SK-N-SH treated with all-trans-retinoic acid at 6 μM for 48 hours (cell line): ENCODE data around the gene TNIK.

Experiments used
- ATAC-seq: fragments of 200-7000 bp; cut with Tn5 transposase; 3 replicates; pipeline ENCODE4 v1.9.1; 2020; ENCODE audit warnings: mild to moderate bottlenecking, moderate library complexity
- ARNTL ChIP-seq: fragments of 450-650 bp; formaldehyde crosslinking; IDR thresholded peaks from 2 replicates; pipeline ENCODE4 v1.5.0; 2020; ENCODE audit warnings: low read depth, mild to moderate bottlenecking, moderate library complexity, borderline replicate concordance
- CREB5 ChIP-seq: fragments of 250-450 bp; sonication (Bioruptor Pico); IDR thresholded peaks from 2 replicates; pipeline ENCODE4 v1.5.1; 2020; ENCODE audit warnings: low read depth, mild to moderate bottlenecking, moderate library complexity
- CSDC2 ChIP-seq: fragments of 250-450 bp; sonication (Bioruptor Pico); IDR thresholded peaks from 2 replicates; pipeline ENCODE4 v1.5.0; 2020; ENCODE audit warnings: mild to moderate bottlenecking, moderate library complexity
- CSRNP3 ChIP-seq: fragments of 250-450 bp; sonication (Bioruptor Pico); IDR thresholded peaks from 2 replicates; pipeline ENCODE4 v1.5.1; 2021; ENCODE audit warnings: mild to moderate bottlenecking, moderate library complexity
- ISL1 ChIP-seq: fragments of 250-450 bp; sonication (Bioruptor Pico); IDR thresholded peaks from 2 replicates; pipeline ENCODE4 v2.1.2; 2022; ENCODE audit warnings: mild to moderate bottlenecking, moderate library complexity
- OSR1 ChIP-seq: fragments of 250-450 bp; sonication (Bioruptor Pico); IDR thresholded peaks from 2 replicates; pipeline ENCODE4 v1.8.0; 2022; ENCODE audit warnings: moderate library complexity, mild to moderate bottlenecking, inconsistent platforms
- PATZ1 ChIP-seq: fragments of 250-450 bp; sonication (Bioruptor Pico); IDR thresholded peaks from 2 replicates; pipeline ENCODE4 v1.8.0; 2020; ENCODE audit warnings: mild to moderate bottlenecking, moderate library complexity, borderline replicate concordance
- PPARA ChIP-seq: fragments of 250-450 bp; sonication (Bioruptor Pico); IDR thresholded peaks from 2 replicates; pipeline ENCODE4 v1.5.0; 2020; ENCODE audit warnings: mild to moderate bottlenecking, borderline replicate concordance
- RARB ChIP-seq: fragments of 250-450 bp; sonication (Bioruptor Pico); IDR thresholded peaks from 2 replicates; pipeline ENCODE4 v1.8.0; 2021; ENCODE audit warnings: mild to moderate bottlenecking, moderate library complexity
- SNAI2 ChIP-seq: fragments of 250-450 bp; sonication (Bioruptor Pico); IDR thresholded peaks from 2 replicates; pipeline ENCODE4 v1.5.0; 2020; ENCODE audit warnings: mild to moderate bottlenecking, moderate library complexity
- TCF4 ChIP-seq: fragments of 250-450 bp; sonication (Bioruptor Pico); IDR thresholded peaks from 2 replicates; pipeline ENCODE4 v1.8.0; 2021; ENCODE audit warnings: mild to moderate bottlenecking, moderate library complexity, borderline replicate concordance
- TOX ChIP-seq: fragments of 250-450 bp; sonication (Bioruptor Pico); IDR thresholded peaks from 2 replicates; pipeline ENCODE4 v1.8.0; 2021; ENCODE audit warnings: mild to moderate bottlenecking, moderate library complexity, borderline replicate concordance
- TSHZ2 ChIP-seq: fragments of 250-450 bp; sonication (Bioruptor Pico); IDR thresholded peaks from 2 replicates; pipeline ENCODE4 v1.5.0; 2020; ENCODE audit warnings: mild to moderate bottlenecking, moderate library complexity
- ZFP3 ChIP-seq: fragments of 250-450 bp; sonication (Bioruptor Pico); IDR thresholded peaks from 2 replicates; pipeline ENCODE4 v1.5.0; 2020; ENCODE audit warnings: mild to moderate bottlenecking, moderate library complexity
- ZFP30 ChIP-seq: fragments of 450-650 bp; formaldehyde crosslinking; IDR thresholded peaks from 2 replicates; pipeline ENCODE4 v1.5.0; 2022; ENCODE audit warnings: mild to moderate bottlenecking, moderate library complexity
- ZNF565 ChIP-seq: fragments of 450-650 bp; formaldehyde crosslinking; conservative IDR thresholded peaks from 2 replicates; pipeline ENCODE4 v1.5.0; 2020; ENCODE audit warnings: low read depth, mild to moderate bottlenecking, moderate library complexity
- ZNF70 ChIP-seq: fragments of 450-650 bp; formaldehyde crosslinking; IDR thresholded peaks from 2 replicates; pipeline ENCODE4 v1.5.0; 2020; ENCODE audit warnings: mild to moderate bottlenecking, moderate library complexity
- ZNF8 ChIP-seq: fragments of 450-650 bp; formaldehyde crosslinking; IDR thresholded peaks from 2 replicates; pipeline ENCODE4 v1.5.0; 2020; ENCODE audit warnings: mild to moderate bottlenecking, moderate library complexity

TNIK gene

GRCh38 chr3:171315919-171316318, 144.3 kb downstream of the TNIK start:
- no peak for TF ChIP-seq ZNF70
- ATAC-seq, result no peak

GRCh38 chr3:171315101-171315500, 145.1 kb downstream of the TNIK start:
- no peak for TF ChIP-seq SNAI2 (CRISPR knock-in tag)
- TF ChIP-seq ISL1 (CRISPR knock-in tag), result no peak
- TF ChIP-seq ARNTL (CRISPR knock-in tag), result no peak
- TF ChIP-seq TOX (CRISPR knock-in tag), result no peak
- no peak for TF ChIP-seq ZNF8 (CRISPR knock-in tag)
- no peak for TF ChIP-seq RARB (CRISPR knock-in tag)
- TF ChIP-seq ZNF565 (CRISPR knock-in tag), result no peak
- no peak for TF ChIP-seq OSR1 (CRISPR knock-in tag)
- TF ChIP-seq TSHZ2 (CRISPR knock-in tag), result no peak
- no peak for TF ChIP-seq CSDC2 (CRISPR knock-in tag)
- no peak for TF ChIP-seq ZFP30 (CRISPR knock-in tag)
- TF ChIP-seq PPARA (CRISPR knock-in tag), result no peak
- no peak for TF ChIP-seq ZFP3
- TF ChIP-seq PATZ1 (CRISPR knock-in tag), result no peak
- no peak for TF ChIP-seq CREB5
- no peak for TF ChIP-seq ZNF70
- no peak for TF ChIP-seq TCF4
- no peak for ATAC-seq

GRCh38 chr3:171314341-171314740, 145.9 kb downstream of the TNIK start:
- no peak for TF ChIP-seq ZNF565 (CRISPR knock-in tag)
- TF ChIP-seq OSR1 (CRISPR knock-in tag), result no peak
- TF ChIP-seq PPARA (CRISPR knock-in tag), result no peak
- TF ChIP-seq CREB5, result no peak
- no peak for TF ChIP-seq TSHZ2 (CRISPR knock-in tag)
- TF ChIP-seq CSDC2 (CRISPR knock-in tag), result no peak
- no peak for TF ChIP-seq ZNF8 (CRISPR knock-in tag)
- TF ChIP-seq ZFP30 (CRISPR knock-in tag), result no peak
- TF ChIP-seq ZNF70, result no peak
- TF ChIP-seq CSRNP3, result no peak
- TF ChIP-seq RARB (CRISPR knock-in tag), result no peak
- ATAC-seq, result no peak
